ENCODE results near the gene UTP11.

The UTP11 gene

GRCh38 chr1:38028671-38029070 lies 16.1 kb downstream of the UTP11 start:
- no peak; the same call in 2 of the 3 replicates for ATAC-seq
- TF ChIP-seq ZFP3 (CRISPR knock-in tag; IDR thresholded peaks at IDR 0.05) = no peak
- TF ChIP-seq ZC3H10 (CRISPR knock-in tag; IDR thresholded peaks at IDR 0.05) = no peak
- TF ChIP-seq CREB5 (CRISPR knock-in tag; IDR thresholded peaks at IDR 0.05; ENCODE audit: low read depth) = no peak
- no peak for TF ChIP-seq ISL1 (CRISPR knock-in tag; IDR thresholded peaks at IDR 0.05)
- TF ChIP-seq ZFP30 (CRISPR knock-in tag; IDR thresholded peaks at IDR 0.05) = no peak
- no peak for TF ChIP-seq CSDC2 (CRISPR knock-in tag; IDR thresholded peaks at IDR 0.05)
- no peak for TF ChIP-seq ARNTL (CRISPR knock-in tag; IDR thresholded peaks at IDR 0.05; ENCODE audit: borderline replicate concordance, low read depth)
- no peak for TF ChIP-seq ESRRG (CRISPR knock-in tag; IDR thresholded peaks at IDR 0.05)
- no peak for TF ChIP-seq PPARA (CRISPR knock-in tag; IDR thresholded peaks at IDR 0.05; ENCODE audit: borderline replicate concordance)

- peak; percentile 51 for ATAC-seq
- TF ChIP-seq TCF4 (CRISPR knock-in tag; IDR thresholded peaks at IDR 0.05; ENCODE audit: borderline replicate concordance) (no peak), ZFP3 (CRISPR knock-in tag; IDR thresholded peaks at IDR 0.05) (no peak), ISL1 (CRISPR knock-in tag; IDR thresholded peaks at IDR 0.05) (no peak), ZNF565 (CRISPR knock-in tag; conservative IDR thresholded peaks at IDR 0.05; ENCODE audit: low read depth) (no peak), ZC3H10 (CRISPR knock-in tag; IDR thresholded peaks at IDR 0.05) (no peak), TOX (CRISPR knock-in tag; IDR thresholded peaks at IDR 0.05; ENCODE audit: borderline replicate concordance) (no peak), PATZ1 (CRISPR knock-in tag; IDR thresholded peaks at IDR 0.05; ENCODE audit: borderline replicate concordance) (no peak), TSHZ2 (CRISPR knock-in tag; IDR thresholded peaks at IDR 0.05) (no peak), SNAI2 (CRISPR knock-in tag; IDR thresholded peaks at IDR 0.05) (no peak), PPARA (CRISPR knock-in tag; IDR thresholded peaks at IDR 0.05; ENCODE audit: borderline replicate concordance) (no peak), ARNTL (CRISPR knock-in tag; IDR thresholded peaks at IDR 0.05; ENCODE audit: borderline replicate concordance, low read depth) (no peak), OSR1 (CRISPR knock-in tag; IDR thresholded peaks at IDR 0.05) (no peak), BACH2 (CRISPR knock-in tag; IDR thresholded peaks at IDR 0.05; ENCODE audit: borderline replicate concordance) (no peak), CREB5 (CRISPR knock-in tag; IDR thresholded peaks at IDR 0.05; ENCODE audit: low read depth) (no peak), ZNF70 (CRISPR knock-in tag; IDR thresholded peaks at IDR 0.05) (no peak), ZNF8 (CRISPR knock-in tag; IDR thresholded peaks at IDR 0.05) (no peak), ESRRG (CRISPR knock-in tag; IDR thresholded peaks at IDR 0.05) (no peak), ZFP30 (CRISPR knock-in tag; IDR thresholded peaks at IDR 0.05) (no peak)
Observed at GRCh38 chr1:38029081-38029681, 16.6 kb downstream of the UTP11 start.

- TF ChIP-seq CREB5 (CRISPR knock-in tag; IDR thresholded peaks at IDR 0.05; ENCODE audit: low read depth) = no peak
- peak; percentile 80 for ATAC-seq
Observed at GRCh38 chr1:38029685-38030511, 17.4 kb downstream of the UTP11 start.
